Stimulated activated CD4-positive, alpha-beta T cell treated with anti-CD3 and anti-CD28 coated beads, Interleukin-1b, Interleukin-23, amount 100 ng/mL, for 4 hours (primary cell): ENCODE data around the gene ARID1B.

Experiments
- DNase-seq, 2 donors: peaks; one replicate each; pipeline ENCODE4 v3.0.0-alpha.2; 2020; ENCODE audit warnings: low read depth in 2 of 2

ARID1B gene

GRCh38 chr6:156852147-156852857, 75.1 kb downstream of the ARID1B start:
- DNase-seq: no peak

GRCh38 chr6:156852858-156853216, 75.7 kb downstream of the ARID1B start:
- no peak for DNase-seq

GRCh38 chr6:156853733-156854132, 76.6 kb downstream of the ARID1B start:
- no peak for DNase-seq

- DNase-seq: no peak
Observed at GRCh38 chr6:156854466-156855161, 77.4 kb downstream of the ARID1B start.

- no peak for DNase-seq
Observed at GRCh38 chr6:156857573-156857972, 80.4 kb downstream of the ARID1B start.

- no peak for DNase-seq
Observed at GRCh38 chr6:156859686-156860085, 82.5 kb downstream of the ARID1B start.

- peak in 1 of 2 donors; percentile 37 for DNase-seq
Observed at GRCh38 chr6:156862711-156863110, 85.5 kb downstream of the ARID1B start.

GRCh38 chr6:156863504-156863903, 86.3 kb downstream of the ARID1B start:
- no peak for DNase-seq

GRCh38 chr6:156864557-156864956, 87.4 kb downstream of the ARID1B start:
- DNase-seq: no peak

- DNase-seq: no peak
Observed at GRCh38 chr6:156865019-156865629, 87.9 kb downstream of the ARID1B start.

GRCh38 chr6:156866220-156867015, 89.2 kb downstream of the ARID1B start:
- no peak for DNase-seq

- DNase-seq: no peak
Observed at GRCh38 chr6:156867121-156867520, 89.9 kb downstream of the ARID1B start.

GRCh38 chr6:156868385-156868784, 91.2 kb downstream of the ARID1B start:
- no peak for DNase-seq

GRCh38 chr6:156869980-156870398, 92.8 kb downstream of the ARID1B start:
- no peak for DNase-seq

- DNase-seq: no peak
Observed at GRCh38 chr6:156870924-156871539, 93.9 kb downstream of the ARID1B start.

- no peak for DNase-seq
Observed at GRCh38 chr6:156872903-156873302, 95.7 kb downstream of the ARID1B start.

GRCh38 chr6:156873654-156874380, 96.6 kb downstream of the ARID1B start:
- no peak for DNase-seq

- no peak for DNase-seq
Observed at GRCh38 chr6:156875062-156875461, 97.9 kb downstream of the ARID1B start.

GRCh38 chr6:156876302-156876701, 99.1 kb downstream of the ARID1B start:
- no peak for DNase-seq

- no peak for DNase-seq
Observed at GRCh38 chr6:156877126-156877863, 100.1 kb downstream of the ARID1B start.
